ENCODE measurements around the gene MUC5AC.

Gene MUC5AC

GRCh38 chr11:1192741-1193325 is 35.1 kb downstream of the MUC5AC start:
- H3K27ac ChIP-seq (ENCODE audit: low read length), result no peak overlapping the region
- no peak overlapping the region for H3K4me3 ChIP-seq (ENCODE audit: low read length)
- no peaks in the 10 kb centered on the region for H3K4me1 ChIP-seq (ENCODE audit: insufficient read depth, low read length)
- peaks cover 7% of the 10 kb centered on the region; the same call in 1 of the 2 replicates for H3K9me3 ChIP-seq (ENCODE audit: insufficient read depth, low read depth, low read length)
- no peaks in the 10 kb centered on the region; the same call in 1 of the 2 replicates for H3K27me3 ChIP-seq (ENCODE audit: insufficient read depth, low read length)
- no peak overlapping the region for H3K9ac ChIP-seq (ENCODE audit: low read depth, low read length)
- H3K36me3 ChIP-seq (ENCODE audit: insufficient read depth, low read depth, low read length), result no peaks in the 10 kb centered on the region

- no peak overlapping the region for H3K9ac ChIP-seq (ENCODE audit: low read depth, low read length)
- peaks cover 7% of the 10 kb centered on the region; the same call in 1 of the 2 replicates for H3K9me3 ChIP-seq (ENCODE audit: insufficient read depth, low read depth, low read length)
- H3K27me3 ChIP-seq (ENCODE audit: insufficient read depth, low read length), result no peaks in the 10 kb centered on the region; the same call in 1 of the 2 replicates
- H3K27ac ChIP-seq (ENCODE audit: low read length), result no peak overlapping the region
- no peaks in the 10 kb centered on the region for H3K36me3 ChIP-seq (ENCODE audit: insufficient read depth, low read depth, low read length)
- no peaks in the 10 kb centered on the region for H3K4me1 ChIP-seq (ENCODE audit: insufficient read depth, low read length)
- no peak overlapping the region for H3K4me3 ChIP-seq (ENCODE audit: low read length)
Measured at GRCh38 chr11:1193326-1194230, 35.8 kb downstream of the MUC5AC start.

GRCh38 chr11:1194231-1194976 is 36.7 kb downstream of the MUC5AC start:
- Histone ChIP-seq H3K4me3 (ENCODE audit: low read length) (no peak overlapping the region), H3K4me1 (ENCODE audit: insufficient read depth, low read length) (no peaks in the 10 kb centered on the region), H3K36me3 (ENCODE audit: insufficient read depth, low read depth, low read length) (no peaks in the 10 kb centered on the region), H3K27me3 (ENCODE audit: insufficient read depth, low read length) (no peaks in the 10 kb centered on the region; the same call in 1 of the 2 replicates), H3K9me3 (ENCODE audit: insufficient read depth, low read depth, low read length) (peaks cover 3% of the 10 kb centered on the region; the same call in 1 of the 2 replicates), H3K9ac (ENCODE audit: low read depth, low read length) (no peak overlapping the region), H3K27ac (ENCODE audit: low read length) (no peak overlapping the region)

GRCh38 chr11:1194977-1195681 is 37.4 kb downstream of the MUC5AC start:
- Histone ChIP-seq H3K36me3 (ENCODE audit: insufficient read depth, low read depth, low read length) (no peaks in the 10 kb centered on the region), H3K27ac (ENCODE audit: low read length) (no peak overlapping the region), H3K9me3 (ENCODE audit: insufficient read depth, low read depth, low read length) (no peaks in the 10 kb centered on the region; the same call in 1 of the 2 replicates), H3K27me3 (ENCODE audit: insufficient read depth, low read length) (no peaks in the 10 kb centered on the region; the same call in 1 of the 2 replicates), H3K4me3 (ENCODE audit: low read length) (no peak overlapping the region), H3K4me1 (ENCODE audit: insufficient read depth, low read length) (no peaks in the 10 kb centered on the region), H3K9ac (ENCODE audit: low read depth, low read length) (no peak overlapping the region)

GRCh38 chr11:1195682-1196515 is 38.1 kb downstream of the MUC5AC start:
- Histone ChIP-seq H3K4me3 (ENCODE audit: low read length) (no peak overlapping the region), H3K9ac (ENCODE audit: low read depth, low read length) (no peak overlapping the region), H3K9me3 (ENCODE audit: insufficient read depth, low read depth, low read length) (no peaks in the 10 kb centered on the region; the same call in 1 of the 2 replicates), H3K27ac (ENCODE audit: low read length) (no peak overlapping the region), H3K36me3 (ENCODE audit: insufficient read depth, low read depth, low read length) (no peaks in the 10 kb centered on the region), H3K27me3 (ENCODE audit: insufficient read depth, low read length) (no peaks in the 10 kb centered on the region), H3K4me1 (ENCODE audit: insufficient read depth, low read length) (no peaks in the 10 kb centered on the region)

GRCh38 chr11:1196516-1197391 is 39.0 kb downstream of the MUC5AC start:
- Histone ChIP-seq H3K36me3 (ENCODE audit: insufficient read depth, low read depth, low read length) (no peaks in the 10 kb centered on the region), H3K4me1 (ENCODE audit: insufficient read depth, low read length) (no peaks in the 10 kb centered on the region), H3K9ac (ENCODE audit: low read depth, low read length) (no peak overlapping the region), H3K27me3 (ENCODE audit: insufficient read depth, low read length) (no peaks in the 10 kb centered on the region), H3K4me3 (ENCODE audit: low read length) (no peak overlapping the region), H3K27ac (ENCODE audit: low read length) (no peak overlapping the region), H3K9me3 (ENCODE audit: insufficient read depth, low read depth, low read length) (no peaks in the 10 kb centered on the region; the same call in 1 of the 2 replicates)

- no peaks in the 10 kb centered on the region for H3K4me1 ChIP-seq (ENCODE audit: insufficient read depth, low read length)
- no peaks in the 10 kb centered on the region for H3K27me3 ChIP-seq (ENCODE audit: insufficient read depth, low read length)
- H3K36me3 ChIP-seq (ENCODE audit: insufficient read depth, low read depth, low read length), result no peaks in the 10 kb centered on the region
Measured at GRCh38 chr11:1197431-1197885, 39.7 kb downstream of the MUC5AC start.

GRCh38 chr11:1197886-1198560 is 40.3 kb downstream of the MUC5AC start:
- no peak overlapping the region for H3K4me3 ChIP-seq (ENCODE audit: low read length)
- H3K27ac ChIP-seq (ENCODE audit: low read length), result no peak overlapping the region
- H3K4me1 ChIP-seq (ENCODE audit: insufficient read depth, low read length), result no peaks in the 10 kb centered on the region
- no peak overlapping the region for H3K9ac ChIP-seq (ENCODE audit: low read depth, low read length)
- H3K9me3 ChIP-seq (ENCODE audit: insufficient read depth, low read depth, low read length), result no peaks in the 10 kb centered on the region
- no peaks in the 10 kb centered on the region for H3K27me3 ChIP-seq (ENCODE audit: insufficient read depth, low read length)
- H3K36me3 ChIP-seq (ENCODE audit: insufficient read depth, low read depth, low read length), result no peaks in the 10 kb centered on the region

More at GRCh38 chr11:1197431-1197885, 39.7 kb downstream of the MUC5AC start:
- no peak overlapping the region for H3K27ac ChIP-seq (ENCODE audit: low read length)
- H3K9ac ChIP-seq (ENCODE audit: low read depth, low read length), result no peak overlapping the region
- no peaks in the 10 kb centered on the region; the same call in 1 of the 2 replicates for H3K9me3 ChIP-seq (ENCODE audit: insufficient read depth, low read depth, low read length)
- H3K4me3 ChIP-seq (ENCODE audit: low read length), result no peak overlapping the region

- H3K27me3 ChIP-seq (ENCODE audit: insufficient read depth, low read length), result no peaks in the 10 kb centered on the region
- H3K4me1 ChIP-seq (ENCODE audit: insufficient read depth, low read length), result no peaks in the 10 kb centered on the region
- H3K4me3 ChIP-seq (ENCODE audit: low read length), result no peak overlapping the region
Measured at GRCh38 chr11:1198561-1199240, 40.9 kb downstream of the MUC5AC start.

More at GRCh38 chr11:1198561-1199240, 40.9 kb downstream of the MUC5AC start:
- no peaks in the 10 kb centered on the region for H3K36me3 ChIP-seq (ENCODE audit: insufficient read depth, low read depth, low read length)
- no peak overlapping the region for H3K9ac ChIP-seq (ENCODE audit: low read depth, low read length)
- no peaks in the 10 kb centered on the region for H3K9me3 ChIP-seq (ENCODE audit: insufficient read depth, low read depth, low read length)
- no peak overlapping the region for H3K27ac ChIP-seq (ENCODE audit: low read length)

Data from iPS-20b (cell line).